GM12865 (cell line): Measurements from ENCODE around the gene SEMA3C.

Source experiments
- DNase-seq: peaks from one replicate; pipeline ENCODE4 v3.0.0; 2010; ENCODE audit warnings: low read depth
- H3K4me3 ChIP-seq: 2 replicates; pipeline ENCODE4 v1.5.1; 2011; ENCODE audit warnings: mild to moderate bottlenecking, low read depth, low read length, control low read depth
- CTCF ChIP-seq: IDR thresholded peaks from 2 replicates; pipeline ENCODE4 v1.5.1; 2011; ENCODE audit warnings: low read length, control low read depth, low read depth, inconsistent platforms; ENCODE audit not compliant: insufficient read depth; ENCODE audit errors: missing control alignments

SEMA3C gene

GRCh38 chr7:80954191-80954590 is 35.3 kb upstream of the SEMA3C start:
- H3K4me3 ChIP-seq: no peak overlapping the region
- no peak for DNase-seq
- no peak for TF ChIP-seq CTCF

GRCh38 chr7:80950550-80950967 is 31.7 kb upstream of the SEMA3C start:
- no peak for TF ChIP-seq CTCF

GRCh38 chr7:80949449-80949848 is 30.6 kb upstream of the SEMA3C start:
- no peak for DNase-seq
- no peak overlapping the region for H3K4me3 ChIP-seq
- no peak for TF ChIP-seq CTCF

More at GRCh38 chr7:80950550-80950967, 31.7 kb upstream of the SEMA3C start:
- no peak for DNase-seq
- H3K4me3 ChIP-seq: no peak overlapping the region

DNA sequence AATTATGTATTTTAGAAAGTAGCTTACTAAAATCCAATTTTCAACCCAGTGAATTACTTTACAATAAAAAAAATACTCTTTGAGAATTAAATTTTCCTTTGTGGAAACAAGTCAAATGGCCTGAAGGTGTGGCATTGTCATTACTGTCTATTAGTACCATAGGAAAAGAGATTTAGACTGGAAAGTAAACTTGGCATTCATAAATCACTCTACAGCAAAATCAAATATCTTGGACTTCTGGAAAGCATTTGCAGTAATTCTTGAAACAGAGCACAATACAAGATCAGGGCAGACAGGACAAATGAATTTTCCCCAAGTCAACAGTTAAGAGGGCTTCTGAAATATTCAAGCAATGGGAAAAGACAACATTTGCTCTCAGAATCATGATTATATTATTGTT is 28.0 kb upstream of the SEMA3C start:
- DNase-seq: no peak
- no peak overlapping the region for H3K4me3 ChIP-seq
- TF ChIP-seq CTCF: no peak

GRCh38 chr7:80945976-80946375 is 27.1 kb upstream of the SEMA3C start:
- TF ChIP-seq CTCF: no peak
- H3K4me3 ChIP-seq: no peak overlapping the region
- DNase-seq: no peak

DNA sequence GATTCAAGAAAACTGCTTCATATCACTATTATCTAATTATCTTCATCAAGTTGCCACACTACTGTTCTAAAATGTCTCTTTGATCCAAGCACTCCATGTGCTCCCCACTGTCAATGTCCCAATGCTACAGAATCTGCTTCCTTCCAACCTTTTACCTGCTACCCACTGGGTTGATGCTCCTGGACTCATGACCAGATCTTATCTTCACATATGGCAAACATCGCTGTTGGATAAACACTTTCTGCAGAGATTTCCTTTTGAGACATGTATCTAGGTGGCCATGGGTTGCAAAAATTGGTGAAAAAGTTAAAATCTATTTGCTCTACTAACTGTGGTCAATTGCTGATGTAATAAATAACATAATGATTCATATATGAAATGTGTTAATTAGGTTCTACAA is 24.5 kb upstream of the SEMA3C start:
- DNase-seq: no peak
- H3K4me3 ChIP-seq: no peak overlapping the region
- no peak for TF ChIP-seq CTCF

DNA sequence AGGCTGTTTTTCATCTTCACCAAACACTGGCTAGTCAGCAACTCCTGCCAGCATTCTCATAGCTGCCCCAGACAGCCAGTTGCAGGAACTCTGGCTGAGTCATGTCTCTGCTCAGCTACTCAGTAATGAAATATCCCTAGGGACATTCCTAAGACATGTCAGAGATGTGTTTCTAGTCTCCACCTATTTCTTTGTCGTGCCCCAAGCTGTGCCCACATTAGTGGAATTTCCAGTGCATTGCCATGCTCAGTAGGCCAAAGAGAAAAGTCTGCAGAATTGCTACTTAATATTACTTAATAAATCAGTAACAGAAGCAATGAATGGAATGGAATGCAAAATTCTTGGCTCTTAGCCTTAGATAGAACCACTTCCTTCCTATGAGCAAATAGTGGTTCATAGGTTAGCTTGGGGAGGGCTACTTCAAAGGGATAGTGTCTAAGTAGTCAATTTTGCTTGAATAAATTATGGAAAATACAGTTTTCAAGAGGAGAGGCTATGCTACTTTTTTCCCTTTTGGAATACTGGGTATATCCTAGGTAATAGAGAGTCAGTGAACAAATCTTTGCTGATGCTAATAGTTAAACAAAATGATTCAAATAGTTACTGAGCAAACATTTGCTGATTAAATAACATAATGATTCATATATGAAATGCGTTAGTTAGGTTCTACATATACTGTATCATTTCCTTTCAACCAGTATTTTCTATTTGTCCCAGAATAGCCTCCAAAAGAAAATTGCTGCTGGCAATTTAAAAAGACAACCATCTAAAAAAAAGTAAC is 23.6 kb upstream of the SEMA3C start:
- H3K4me3 ChIP-seq: no peak overlapping the region
- TF ChIP-seq CTCF: no peak
- DNase-seq: no peak
